DMS 273 treated with DMSO at 0.1 percent for 48 hours (cell line): ENCODE measurements around the gene ENTHD1.

ENCODE experiments used
- DNase-seq: peaks from one replicate; lab custom pipeline; 2025; lab: John Stamatoyannopoulos, UW

ENTHD1 gene

GRCh38 chr22:39713799-39714290 is 179.7 kb downstream of the ENTHD1 start:
- DNase-seq, result no peak

- no peak for DNase-seq
These were observed 180.6 kb downstream of the ENTHD1 start for GRCh38 chr22:39712751-39713525.

DNA sequence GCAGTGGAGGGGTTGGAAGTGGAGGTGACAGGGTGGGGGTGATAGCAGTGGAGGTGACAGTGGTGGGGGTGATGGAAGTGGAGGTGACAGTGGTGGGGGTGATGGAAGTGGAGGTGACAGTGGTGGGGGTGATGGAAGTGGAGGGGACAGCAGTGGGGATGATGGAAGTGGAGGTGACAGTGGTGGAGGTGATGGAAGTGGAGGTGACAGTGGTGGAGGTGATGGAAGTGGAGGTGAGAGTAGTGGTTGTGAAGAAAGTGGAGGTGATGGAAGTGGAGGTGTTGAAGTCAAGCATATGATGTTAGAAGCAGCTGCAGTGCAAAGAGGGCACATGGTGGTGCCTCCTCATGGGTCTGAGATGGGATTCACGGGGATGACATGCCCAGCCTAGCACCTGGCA is 181.5 kb downstream of the ENTHD1 start:
- DNase-seq, result no peak

- no peak for DNase-seq
These were observed 183.0 kb downstream of the ENTHD1 start for GRCh38 chr22:39710380-39711150.

GRCh38 chr22:39707816-39708215 is 185.7 kb downstream of the ENTHD1 start:
- no peak for DNase-seq

DNA sequence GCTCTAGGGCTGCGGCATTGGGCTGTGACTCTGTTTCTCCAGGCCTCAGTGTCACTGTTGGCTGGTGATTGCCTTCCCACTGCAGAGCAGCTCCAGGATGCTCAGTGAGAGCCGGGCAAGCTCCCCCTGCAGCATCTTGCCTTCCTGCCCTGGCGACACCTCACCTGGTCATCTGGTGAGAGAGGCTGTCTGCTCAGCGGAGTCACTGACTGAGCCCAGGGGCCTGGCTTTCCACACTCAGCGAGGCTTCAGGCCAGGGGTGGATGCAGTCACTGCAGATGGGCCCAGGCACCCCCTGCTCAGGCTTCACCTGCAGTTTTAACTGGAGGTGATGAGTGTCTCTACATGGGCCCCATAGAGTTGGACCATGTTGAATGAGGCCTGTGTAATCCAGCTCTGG is 186.2 kb downstream of the ENTHD1 start:
- DNase-seq, result no peak

- DNase-seq, result no peak
These were observed 187.0 kb downstream of the ENTHD1 start for GRCh38 chr22:39706376-39707140.

DNA sequence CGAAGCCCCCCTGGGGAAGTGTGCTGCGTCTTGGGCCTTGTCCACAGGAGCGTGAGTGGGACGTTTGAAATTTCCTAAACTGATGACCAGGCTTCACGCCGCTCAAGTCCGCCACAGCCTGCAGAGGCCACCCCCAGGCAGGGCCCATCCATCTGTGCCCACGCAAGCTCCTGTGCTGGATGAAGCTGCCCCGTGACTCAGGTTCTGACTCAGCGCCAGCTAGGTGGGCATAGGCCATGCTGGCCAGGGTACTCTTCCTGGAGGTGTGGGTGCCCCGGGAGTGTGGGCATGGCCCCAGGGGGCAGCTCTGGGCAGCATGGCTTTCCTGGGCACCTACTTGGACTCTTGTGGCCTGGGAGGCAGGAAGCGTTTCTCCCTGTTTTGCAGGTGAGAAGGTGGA is 188.2 kb downstream of the ENTHD1 start:
- DNase-seq, result no peak

GRCh38 chr22:39703928-39704639 is 189.5 kb downstream of the ENTHD1 start:
- no peak for DNase-seq

DNA sequence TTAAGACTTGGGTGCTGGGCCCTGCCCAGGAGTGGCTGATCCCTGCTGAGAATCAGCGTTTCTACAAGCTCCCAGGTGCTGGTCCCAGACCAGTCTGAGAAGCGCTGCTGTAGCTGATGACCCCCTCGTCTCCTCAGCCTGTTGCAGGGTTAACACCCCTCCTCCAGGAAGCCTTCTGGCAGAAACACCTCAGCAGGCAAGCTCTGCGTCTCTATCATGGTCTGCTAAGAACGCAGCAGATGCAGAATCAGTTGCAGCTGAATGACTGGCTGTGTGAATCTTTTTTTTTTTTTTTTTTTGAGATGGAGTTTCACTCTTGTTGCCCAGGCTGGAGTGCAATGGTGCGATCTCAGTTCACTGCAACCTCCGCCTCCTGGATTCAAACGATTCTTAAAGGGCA is 190.5 kb downstream of the ENTHD1 start:
- no peak for DNase-seq

- DNase-seq, result no peak
These were observed 193.0 kb downstream of the ENTHD1 start for GRCh38 chr22:39700565-39700964.

GRCh38 chr22:39699631-39700360 is 193.8 kb downstream of the ENTHD1 start:
- DNase-seq, result no peak

GRCh38 chr22:39697790-39698430 is 195.7 kb downstream of the ENTHD1 start:
- DNase-seq, result no peak

DNA sequence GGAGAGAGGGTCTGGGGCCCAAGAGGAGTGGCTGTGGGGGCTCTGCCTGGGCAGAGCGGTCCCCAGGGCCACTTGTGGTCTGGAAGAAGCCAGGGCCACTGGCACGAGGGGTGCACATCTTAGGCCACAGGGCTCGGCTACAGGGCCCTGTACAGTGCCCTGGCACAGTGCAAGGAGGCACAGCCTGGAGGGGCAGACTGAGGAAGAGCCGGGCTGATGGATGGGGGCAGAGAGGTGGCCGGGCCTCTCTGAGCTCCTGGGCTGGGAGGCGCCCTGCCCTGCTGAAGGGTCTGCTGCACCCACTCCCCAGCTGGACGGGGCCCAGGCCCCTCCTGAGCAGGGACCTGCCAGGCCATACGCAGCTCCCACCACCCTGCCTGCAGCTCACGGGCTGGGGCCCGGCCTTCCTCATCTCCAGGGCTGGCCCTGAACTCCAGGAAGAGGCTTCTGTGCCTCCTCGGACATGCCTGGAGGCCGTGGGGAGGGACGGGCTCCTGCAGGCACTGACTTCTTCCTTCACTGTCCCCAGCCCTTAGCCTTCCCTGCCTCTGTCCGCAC is 199.5 kb downstream of the ENTHD1 start:
- DNase-seq, result no peak
